GM23248 (cell line): ENCODE measurements around the gene ARPC4. TPM values are rescaled to one million over a fixed set of nuclear protein-coding genes. Genes with fewer than 3 reads are reported as not detected.

Source experiments
- DNase-seq: peaks from one replicate; pipeline ENCODE4 v3.0.0-alpha.2; 2015
- H2AFZ ChIP-seq: fragments of 200-600 bp; sonication (generic); 2 replicates; pipeline ENCODE4 v1.6.1; 2016; ENCODE audit warnings: antibody characterized with exemption
- H3F3A ChIP-seq: fragments of 200-600 bp; sonication (generic); 2 replicates; pipeline ENCODE4 v1.6.1; 2016; ENCODE audit warnings: mild to moderate bottlenecking, antibody characterized with exemption, mixed run types; ENCODE audit not compliant: insufficient read depth
- H3K27ac ChIP-seq: fragments of 200-600 bp; sonication (generic); 2 replicates; pipeline ENCODE4 v1.5.1; 2016; ENCODE audit warnings: mild to moderate bottlenecking
- H3K27me3 ChIP-seq: fragments of 200-600 bp; sonication (generic); replicated peaks from 2 replicates; pipeline ENCODE4 v1.6.1; 2016; ENCODE audit warnings: mild to moderate bottlenecking; ENCODE audit not compliant: insufficient read depth
- H3K36me3 ChIP-seq: fragments of 200-600 bp; sonication (generic); 2 replicates; pipeline ENCODE4 v1.6.1; 2016; ENCODE audit warnings: low read depth, mild to moderate bottlenecking
- H3K4me1 ChIP-seq: fragments of 200-600 bp; sonication (generic); 2 replicates; pipeline ENCODE4 v1.6.1; 2016; ENCODE audit warnings: mild to moderate bottlenecking; ENCODE audit not compliant: insufficient read depth
- H3K4me2 ChIP-seq: fragments of 200-600 bp; sonication (generic); one replicate; pipeline ENCODE4 v1.6.1; 2016; ENCODE audit warnings: mild to moderate bottlenecking; ENCODE audit not compliant: unreplicated experiment
- H3K4me3 ChIP-seq: fragments of 200-600 bp; sonication (generic); 2 replicates; pipeline ENCODE4 v1.5.1; 2016; ENCODE audit warnings: mild to moderate bottlenecking
- H3K79me2 ChIP-seq: fragments of 200-600 bp; sonication (generic); 2 replicates; pipeline ENCODE4 v1.6.1; 2016; ENCODE audit warnings: mild to moderate bottlenecking; ENCODE audit not compliant: insufficient read depth
- H3K9ac ChIP-seq: fragments of 200-600 bp; sonication (generic); 2 replicates; pipeline ENCODE4 v1.6.1; 2016; ENCODE audit warnings: mild to moderate bottlenecking
- H3K9me2 ChIP-seq: fragments of 200-600 bp; sonication (generic); 2 replicates; pipeline ENCODE4 v1.6.1; 2016; ENCODE audit warnings: mixed run types, mild to moderate bottlenecking, moderate library complexity; ENCODE audit not compliant: insufficient read depth
- H3K9me3 ChIP-seq: fragments of 200-600 bp; sonication (generic); one replicate; pipeline ENCODE4 v1.6.1; 2017; ENCODE audit warnings: low read depth
- H4K20me1 ChIP-seq: fragments of 200-600 bp; sonication (generic); 2 replicates; pipeline ENCODE4 v1.6.0; 2016; ENCODE audit not compliant: insufficient read depth
- EZH2 ChIP-seq: fragments of 200-600 bp; sonication (generic); IDR thresholded peaks from 2 replicates; pipeline ENCODE4 v1.6.1; 2018; ENCODE audit warnings: antibody characterized with exemption, mild to moderate bottlenecking; ENCODE audit not compliant: insufficient read depth, poor library complexity, severe bottlenecking
- EZH2phosphoT487 ChIP-seq: fragments of 200-600 bp; sonication (generic); IDR thresholded peaks from 2 replicates; pipeline ENCODE4 v1.6.1; 2018; ENCODE audit warnings: antibody characterized with exemption, moderate library complexity, mild to moderate bottlenecking, low read depth; ENCODE audit not compliant: insufficient read depth
- WGBS, 2 experiments: methylation state at CpG; one replicate each; pipeline ENCODE4 v1.1.6; 2015 to 2017; ENCODE audit warnings: low lambda C conversion rate in 2 of 2, low coverage in 1 of 2; ENCODE audit errors: missing lambda C conversion rate in 2 of 2; 5-methylcytosine and 5-hydroxymethylcytosine counted together
- in situ Hi-C: fragments of 300-500 bp; cut with MboI; formaldehyde crosslinking; loops from 2 replicates; pipeline ENCODE4 v1.15.0; 2020
- polyA plus RNA-seq: library from polyadenylated mRNA; unstranded; fragments of >200 nt; fragmentation: Nextera tagmentation; extraction: Ambion mirVana; gene quantifications from 2 replicates; pipeline ENCODE4 v1.2.1, GENCODE V29; 2016
- total RNA-seq: library from RNA; depleted of rRNA; stranded (reverse); fragments of >200 nt; shearing (Covaris generic); gene quantifications from 2 replicates; pipeline ENCODE4 v1.2.3, GENCODE V29; 2014

The ARPC4 gene
- total and polyA plus RNA-seq, 2 experiments from 2014 or later = 182 to 315 TPM

GRCh38 chr3:9793161-9793781 lies 389 bp downstream of the ARPC4 start:
- TF ChIP-seq EZH2 (no peak), EZH2phosphoT487 (no peak)
- Histone ChIP-seq H4K20me1 (no peaks in the 10 kb centered on the region), H3F3A (peaks cover 5% of the 10 kb centered on the region), H3K4me3 (peak overlapping the region; percentile 99), H3K4me1 (peaks cover 13% of the 10 kb centered on the region), H3K27me3 (no peaks in the 10 kb centered on the region), H2AFZ (peak overlapping the region; percentile 79), H3K9me3 (no peaks in the 10 kb centered on the region), H3K4me2 (peak overlapping the region; percentile 97), H3K27ac (peak overlapping the region; percentile 90), H3K36me3 (peaks cover 18% of the 10 kb centered on the region), H3K9ac (peak overlapping the region; percentile 99), H3K79me2 (peaks cover 77% of the 10 kb centered on the region), H3K9me2 (no peaks in the 10 kb centered on the region)
- in situ Hi-C loops = no loop called here
- WGBS, 2 experiments = 0 to 3% methylated on average over 15 to 22 of the region's 23 CpGs
- peak; percentile 83 for DNase-seq

GRCh38 chr3:9794400-9794799 lies 1.5 kb downstream of the ARPC4 start:
- TF ChIP-seq EZH2 = no peak
- no peak for TF ChIP-seq EZH2phosphoT487
- Histone ChIP-seq H3K9me2 (no peaks in the 10 kb centered on the region), H2AFZ (no peak overlapping the region), H3K4me2 (peak overlapping the region; percentile 97), H3K4me3 (peak overlapping the region; percentile 99; the same call in 1 of the 2 replicates), H3K36me3 (peaks cover 23% of the 10 kb centered on the region), H3K4me1 (peaks cover 13% of the 10 kb centered on the region), H4K20me1 (no peaks in the 10 kb centered on the region), H3K27me3 (no peaks in the 10 kb centered on the region), H3K27ac (no peak overlapping the region), H3K9me3 (no peaks in the 10 kb centered on the region), H3K9ac (no peak overlapping the region), H3F3A (peaks cover 10% of the 10 kb centered on the region), H3K79me2 (peaks cover 88% of the 10 kb centered on the region)
- WGBS, 2 experiments = 97 to 98% methylated on average over 11 of the region's 11 CpGs
- in situ Hi-C loops = no loop called here
- no peak for DNase-seq

- H3K9me3 ChIP-seq = no peaks in the 10 kb centered on the region
- H3F3A ChIP-seq = peaks cover 18% of the 10 kb centered on the region
- H3K4me2 ChIP-seq = no peak overlapping the region
- 94 to 100% methylated on average over 5 of the region's 5 CpGs for WGBS, 2 experiments
- no peak overlapping the region for H2AFZ ChIP-seq
- no peak overlapping the region for H3K4me3 ChIP-seq
- no peak for DNase-seq
- H4K20me1 ChIP-seq = no peaks in the 10 kb centered on the region
- H3K27me3 ChIP-seq = no peaks in the 10 kb centered on the region
- peaks cover 93% of the 10 kb centered on the region for H3K79me2 ChIP-seq
- TF ChIP-seq EZH2 (no peak), EZH2phosphoT487 (no peak)
- H3K27ac ChIP-seq = no peak overlapping the region
- peaks cover 13% of the 10 kb centered on the region for H3K4me1 ChIP-seq
- H3K9me2 ChIP-seq = no peaks in the 10 kb centered on the region
- peak overlapping the region; percentile 9; the same call in 1 of the 2 replicates for H3K9ac ChIP-seq
- in situ Hi-C loops = no loop called here
- peaks cover 30% of the 10 kb centered on the region for H3K36me3 ChIP-seq
Measured at GRCh38 chr3:9795207-9795606, 2.3 kb downstream of the ARPC4 start.

- Histone ChIP-seq H3K79me2 (peaks cover 90% of the 10 kb centered on the region), H3F3A (peaks cover 24% of the 10 kb centered on the region; the same call in 1 of the 2 replicates), H2AFZ (no peak overlapping the region), H3K9me2 (no peaks in the 10 kb centered on the region), H4K20me1 (no peaks in the 10 kb centered on the region), H3K27me3 (no peaks in the 10 kb centered on the region), H3K9me3 (no peaks in the 10 kb centered on the region), H3K4me2 (no peak overlapping the region), H3K36me3 (peaks cover 46% of the 10 kb centered on the region), H3K4me3 (no peak overlapping the region), H3K9ac (no peak overlapping the region), H3K27ac (no peak overlapping the region), H3K4me1 (peaks cover 7% of the 10 kb centered on the region)
- DNase-seq = no peak
- in situ Hi-C loops = no loop called here
- 95 to 96% methylated on average over 12 of the region's 12 CpGs for WGBS, 2 experiments
- TF ChIP-seq EZH2 = no peak
- TF ChIP-seq EZH2phosphoT487 = no peak
Measured at GRCh38 chr3:9797196-9797945, 4.5 kb downstream of the ARPC4 start.
